K562 treated with DMSO at 1 percent for 12 hours (cell line): ENCODE results near the gene PRSS36. TPM values are rescaled to one million over a fixed set of nuclear protein-coding genes. Genes with fewer than 3 reads are reported as not detected.

Experiments used
- total RNA-seq: library from RNA; unstranded; fragments of 300-600 nt; gene quantifications from 2 replicates; pipeline ENCODE4 v1.2.3, GENCODE V29; 2022; ENCODE audit not compliant: insufficient read depth

PRSS36 gene
- total RNA-seq: 1.3 and 3.2 TPM in 2 replicates

GRCh38 chr16:31149894-31150890, at the start of gene PRSS36:
PRSS36 (minus strand) TSS chr16:31150066; CDS start chr16:31150035, 31 bp downstream.

GRCh38 chr16:31179747-31180459, 30.0 kb upstream of the PRSS36 start, which contains the start of gene FUS:
FUS (plus strand) TSS chr16:31180139; CDS start chr16:31180215, 76 bp downstream.

DNA sequence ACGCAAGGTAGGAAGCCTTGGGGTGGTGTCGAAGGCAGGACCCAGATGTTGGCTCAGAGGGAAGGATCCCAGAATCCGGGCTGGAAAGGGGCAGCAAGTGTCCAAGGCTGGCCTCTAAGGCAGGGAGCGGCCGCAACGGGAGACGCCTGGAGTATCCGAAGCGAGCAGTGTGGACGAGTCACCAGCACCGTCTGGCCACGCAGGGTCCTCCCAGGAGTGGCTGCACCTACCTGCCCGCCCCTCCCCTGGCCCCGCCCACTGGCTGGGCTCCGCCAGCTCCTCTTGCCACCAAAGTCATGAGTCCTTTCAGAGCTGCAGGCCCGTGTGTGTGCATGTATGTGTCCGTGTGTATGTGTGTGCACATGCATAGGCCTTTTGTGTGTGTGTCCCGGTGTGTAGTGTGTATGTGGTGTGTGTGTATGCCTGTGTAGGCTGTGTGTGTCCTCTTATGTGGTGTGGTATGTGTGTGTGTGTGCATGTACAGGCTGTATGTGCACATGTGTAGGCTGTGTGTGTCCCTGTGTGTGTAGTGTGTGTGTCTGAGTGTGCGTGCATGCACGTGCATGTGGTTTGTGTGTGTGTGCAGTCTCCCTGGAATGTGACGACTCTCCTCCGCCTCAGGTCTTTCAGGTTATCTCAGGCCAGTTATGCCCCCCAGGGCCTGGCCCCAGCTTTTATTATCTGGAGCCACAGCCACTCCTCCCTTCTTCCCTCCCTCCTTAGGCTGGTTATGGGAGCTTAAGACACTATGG, 14.2 kb downstream of the PRSS36 start, which contains the start of gene PRSS8:
PRSS8 (minus strand) TSS at position 193 of the 752 bp plus-strand sequence. CDS start 229 bp downstream, outside the sequence.

DNA sequence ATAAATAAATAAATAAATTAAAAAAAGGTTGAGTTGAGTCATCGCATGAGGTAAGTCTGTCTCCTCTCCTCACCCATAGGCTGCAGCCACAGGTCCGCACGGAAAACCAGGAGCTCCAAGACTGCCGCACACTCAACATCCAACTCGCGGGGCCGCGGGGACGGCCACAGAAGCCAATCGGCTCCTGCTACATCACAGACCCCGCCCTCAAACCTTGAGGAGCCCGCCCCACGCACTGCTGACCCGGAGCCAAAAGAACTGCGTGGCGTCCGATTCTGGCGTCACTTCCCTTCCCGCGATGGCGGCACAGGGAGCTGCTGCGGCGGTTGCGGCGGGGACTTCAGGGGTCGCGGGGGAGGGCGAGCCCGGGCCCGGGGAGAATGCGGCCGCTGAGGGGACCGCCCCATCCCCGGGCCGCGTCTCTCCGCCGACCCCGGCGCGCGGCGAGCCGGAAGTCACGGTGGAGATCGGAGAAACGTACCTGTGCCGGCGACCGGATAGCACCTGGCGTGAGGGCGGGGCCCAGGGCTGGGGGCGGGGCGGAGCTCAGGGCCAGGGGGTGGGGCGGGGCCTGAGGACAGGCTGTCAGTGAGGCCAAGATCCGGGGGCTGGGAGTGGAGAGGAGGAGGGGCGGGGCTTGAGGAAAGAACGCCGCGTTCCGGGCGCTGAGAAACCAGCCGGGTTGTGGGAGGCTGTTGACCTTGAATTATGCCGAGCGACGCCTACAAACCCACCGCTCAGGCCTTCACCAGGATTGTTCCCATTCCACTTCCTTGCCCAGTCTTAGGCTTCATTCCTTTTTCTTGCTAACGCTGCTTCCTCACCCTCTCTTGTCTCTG, 32.3 kb downstream of the PRSS36 start, which contains the start of gene KAT8:
KAT8 (plus strand) TSS at position 281 of the 839 bp plus-strand sequence; CDS start at position 299, 18 bp downstream.

DNA sequence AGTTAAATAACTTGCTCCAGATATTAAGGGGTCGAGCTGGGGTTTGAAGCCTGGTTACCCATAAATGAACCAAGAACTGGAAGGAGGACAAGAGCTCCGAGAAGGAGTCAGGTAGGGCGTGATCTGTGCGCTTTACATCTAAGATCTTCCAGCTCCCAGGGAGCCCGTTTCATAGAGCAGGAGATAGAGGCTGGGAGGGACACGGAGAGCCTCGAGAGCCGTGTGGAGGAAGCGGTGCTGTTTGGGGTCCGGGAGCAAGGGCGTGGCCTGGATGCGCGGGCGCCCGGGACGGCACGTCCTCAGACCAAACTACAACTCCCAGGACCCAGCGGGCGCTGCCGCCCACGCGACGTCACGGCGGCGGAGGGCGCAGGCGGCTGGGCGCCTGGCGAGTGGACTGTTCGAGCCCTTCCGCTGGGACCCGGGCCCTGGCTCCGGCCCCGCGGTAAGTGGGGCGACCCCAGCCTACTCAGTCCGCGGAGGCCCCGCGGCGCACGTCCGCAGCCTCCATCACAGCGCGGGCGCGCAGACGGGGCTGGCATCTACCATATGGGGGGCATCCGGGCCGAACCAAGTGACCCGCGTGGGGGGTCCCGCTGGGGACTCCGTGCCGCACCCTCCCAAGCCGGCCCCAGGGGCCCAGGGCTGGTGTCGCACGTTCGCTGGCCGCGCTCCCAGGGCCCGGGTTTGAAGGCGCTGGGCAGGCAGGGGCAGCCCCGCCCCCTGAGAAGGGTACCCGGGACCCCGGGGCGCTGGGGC, 41.7 kb downstream of the PRSS36 start, which contains the start of gene BCKDK:
BCKDK (plus strand) TSS at position 352 of the 759 bp plus-strand sequence. CDS start 838 bp downstream, outside the sequence.

DNA sequence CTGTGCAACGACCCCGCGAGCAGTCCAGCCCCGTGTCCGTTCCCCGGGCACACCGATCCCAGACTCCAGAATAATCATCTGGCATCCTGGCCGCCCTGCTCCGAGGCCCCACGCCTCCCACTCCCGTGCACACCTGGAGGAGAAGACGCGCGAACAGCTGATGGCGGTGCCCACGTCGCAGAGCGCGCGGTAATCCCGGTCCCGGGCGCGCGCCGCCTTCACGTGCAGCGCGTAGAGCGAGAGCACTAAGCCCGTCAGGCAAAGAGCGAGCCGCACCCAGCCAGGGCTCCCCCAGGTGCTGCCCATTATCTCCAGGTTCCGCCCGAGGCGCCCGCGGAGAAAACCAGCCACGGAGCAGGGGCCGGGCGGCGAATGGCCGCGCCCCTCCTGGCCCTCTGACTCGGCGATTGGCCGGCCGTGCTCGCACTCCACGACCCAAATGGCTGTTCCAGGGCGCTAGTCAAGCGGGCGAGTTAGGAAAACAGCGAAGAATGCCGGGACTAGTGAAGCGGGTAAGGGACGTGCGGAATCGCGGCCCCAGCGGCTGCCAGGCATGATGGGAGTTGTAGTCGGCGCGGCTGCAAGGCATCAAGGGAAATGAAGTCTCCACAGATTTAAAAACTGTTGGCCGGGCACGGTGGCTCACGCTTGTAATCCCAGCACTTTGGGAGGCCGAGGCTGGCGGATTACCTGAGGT, 55.3 kb downstream of the PRSS36 start, which contains the start of gene VKORC1:
VKORC1 (minus strand) TSS at position 374 of the 697 bp plus-strand sequence; CDS start at position 306, 68 bp downstream.

Other genes with a start within 250 kb of the PRSS36 start
- 16.7 and 23.8 TPM in 2 replicates for gene FBXL19, start 226.5 kb downstream of the PRSS36 start, total RNA-seq
- gene ORAI3, start 201.0 kb downstream of the PRSS36 start, total RNA-seq: 60.2 and 70.0 TPM in 2 replicates
- gene SETD1A, start 192.3 kb downstream of the PRSS36 start, total RNA-seq: 9.2 and 21.8 TPM in 2 replicates
- gene HSD3B7, start 164.9 kb downstream of the PRSS36 start, total RNA-seq: 35.2 and 36.1 TPM in 2 replicates
- 0.32 and 0.64 TPM in 2 replicates for gene STX1B, start 139.4 kb downstream of the PRSS36 start, total RNA-seq
- gene STX4, start 116.5 kb downstream of the PRSS36 start, total RNA-seq: 34.6 and 51.0 TPM in 2 replicates
- gene ZNF668, start 75.8 kb downstream of the PRSS36 start, total RNA-seq: 11.3 and 15.1 TPM in 2 replicates
- gene ZNF646, start 75.6 kb downstream of the PRSS36 start, total RNA-seq: 4.9 and 20.4 TPM in 2 replicates
- gene PRSS53, start 61.1 kb downstream of the PRSS36 start, total RNA-seq: 0.90 and 4.8 TPM in 2 replicates
- 174 and 195 TPM in 2 replicates for gene VKORC1, start 55.3 kb downstream of the PRSS36 start, total RNA-seq
- gene BCKDK, start 41.7 kb downstream of the PRSS36 start, total RNA-seq: 33.9 and 40.7 TPM in 2 replicates
- gene KAT8, start 32.4 kb downstream of the PRSS36 start, total RNA-seq: 63.8 and 95.3 TPM in 2 replicates
- gene PRSS8, start 14.3 kb downstream of the PRSS36 start, total RNA-seq: 53.9 and 61.4 TPM in 2 replicates
- 164 and 238 TPM in 2 replicates for gene FUS, start 30.1 kb upstream of the PRSS36 start, total RNA-seq
- gene PYCARD, start 52.7 kb upstream of the PRSS36 start, total RNA-seq: 66.1 and 82.3 TPM in 2 replicates
- not detected in 2 replicates for gene TRIM72, start 64.1 kb upstream of the PRSS36 start, total RNA-seq
- gene PYDC1, start 67.1 kb upstream of the PRSS36 start, total RNA-seq: not detected in 2 replicates
- gene ITGAM, start 109.9 kb upstream of the PRSS36 start, total RNA-seq: 1.9 and 5.0 TPM in 2 replicates
- 0.16 and 0.20 TPM in 2 replicates for gene ITGAX, start 205.1 kb upstream of the PRSS36 start, total RNA-seq
- not detected in 2 replicates for gene ITGAD, start 243.3 kb upstream of the PRSS36 start, total RNA-seq